Suprapubic skin (tissue), 4 donors: Measurements from ENCODE around the gene DNAH12.

Experiments used
- CTCF ChIP-seq, 2 donors: fragments of 200-600 bp in 1 of 2; fragments of 450-650 bp in 1 of 2; sonication (generic) in 1 of 2; IDR thresholded peaks; one replicate each; pipeline ENCODE4 v1.5.1; 2016 to 2019; ENCODE audit warnings: antibody characterized with exemption in 2 of 2, mild to moderate bottlenecking in 1 of 2, moderate library complexity in 1 of 2
- EP300 ChIP-seq: sonication (generic); formaldehyde crosslinking; IDR thresholded peaks from one replicate; pipeline ENCODE4 v1.6.1; 2017; ENCODE audit warnings: antibody characterized with exemption
- POLR2AphosphoS5 ChIP-seq, 3 donors: sonication (generic); formaldehyde crosslinking; IDR thresholded peaks; one replicate each; pipeline ENCODE4 v1.6.1; 2017; ENCODE audit warnings: antibody characterized with exemption in 3 of 3

GRCh38 chr3:57464011-57464410 is 80.1 kb downstream of the DNAH12 start:
- TF ChIP-seq CTCF (IDR thresholded peaks at IDR 0.05), result no peak
- TF ChIP-seq POLR2AphosphoS5 (IDR thresholded peaks at IDR 0.05), result no peak
- no peak for TF ChIP-seq EP300
